ENCODE measurements around the gene NUP93.
"Not testable (repeated sequence)": the region's sequence is repeated elsewhere in the genome, so short reads cannot be mapped to it uniquely, and the experiment has no call there.

Gene NUP93

GRCh38 chr16:56775162-56775561 is 45.2 kb downstream of the NUP93 start:
- DNase-seq (ENCODE audit: low read depth in 2 of 2, low spot score in 1 of 2), result no peak

- no peak for DNase-seq (ENCODE audit: low read depth in 2 of 2, low spot score in 1 of 2)
Measured at GRCh38 chr16:56776562-56776961, 46.6 kb downstream of the NUP93 start.

- DNase-seq (ENCODE audit: low read depth in 2 of 2, low spot score in 1 of 2), result no peak
Measured at GRCh38 chr16:56777001-56777400, 47.1 kb downstream of the NUP93 start.

GRCh38 chr16:56777482-56777881 is 47.6 kb downstream of the NUP93 start:
- no peak for DNase-seq (ENCODE audit: low read depth in 2 of 2, low spot score in 1 of 2)

- DNase-seq (ENCODE audit: low read depth in 2 of 2, low spot score in 1 of 2), result no peak
Measured at GRCh38 chr16:56779906-56780305, 50.0 kb downstream of the NUP93 start.

GRCh38 chr16:56780646-56781045 is 50.7 kb downstream of the NUP93 start:
- no peak for DNase-seq (ENCODE audit: low read depth in 2 of 2, low spot score in 1 of 2)

GRCh38 chr16:56781528-56781961 is 51.6 kb downstream of the NUP93 start:
- DNase-seq (ENCODE audit: low read depth in 2 of 2, low spot score in 1 of 2), result no peak

- no peak for DNase-seq (ENCODE audit: low read depth in 2 of 2, low spot score in 1 of 2)
Measured at GRCh38 chr16:56783344-56783743, 53.4 kb downstream of the NUP93 start.

GRCh38 chr16:56785317-56785716 is 55.4 kb downstream of the NUP93 start:
- no peak for DNase-seq (ENCODE audit: low read depth in 2 of 2, low spot score in 1 of 2)

- no peak for DNase-seq (ENCODE audit: low read depth in 2 of 2, low spot score in 1 of 2)
Measured at GRCh38 chr16:56787167-56787566, 57.2 kb downstream of the NUP93 start.

- no peak for DNase-seq (ENCODE audit: low read depth in 2 of 2, low spot score in 1 of 2)
Measured at GRCh38 chr16:56788435-56788834, 58.5 kb downstream of the NUP93 start.

GRCh38 chr16:56789360-56789759 is 59.4 kb downstream of the NUP93 start:
- no peak for DNase-seq (ENCODE audit: low read depth in 2 of 2, low spot score in 1 of 2)

- DNase-seq (ENCODE audit: low read depth in 2 of 2, low spot score in 1 of 2), result no peak
Measured at GRCh38 chr16:56792967-56793366, 63.0 kb downstream of the NUP93 start.

GRCh38 chr16:56793492-56793891 is 63.6 kb downstream of the NUP93 start:
- DNase-seq (ENCODE audit: low read depth in 2 of 2, low spot score in 1 of 2), result no peak

- DNase-seq (ENCODE audit: low read depth in 2 of 2, low spot score in 1 of 2), result no peak
Measured at GRCh38 chr16:56795011-56795410, 65.1 kb downstream of the NUP93 start.

GRCh38 chr16:56797038-56797437 is 67.1 kb downstream of the NUP93 start:
- not testable (repeated sequence) for DNase-seq (ENCODE audit: low read depth in 2 of 2, low spot score in 1 of 2)

- DNase-seq (ENCODE audit: low read depth in 2 of 2, low spot score in 1 of 2), result no peak
Measured at GRCh38 chr16:56797861-56798260, 67.9 kb downstream of the NUP93 start.

- no peak for DNase-seq (ENCODE audit: low read depth in 2 of 2, low spot score in 1 of 2)
Measured at GRCh38 chr16:56798955-56799354, 69.0 kb downstream of the NUP93 start.

GRCh38 chr16:56800355-56800754 is 70.4 kb downstream of the NUP93 start:
- DNase-seq (ENCODE audit: low read depth in 2 of 2, low spot score in 1 of 2), result no peak

GRCh38 chr16:56801762-56802161 is 71.8 kb downstream of the NUP93 start:
- DNase-seq (ENCODE audit: low read depth in 2 of 2, low spot score in 1 of 2), result no peak

- DNase-seq (ENCODE audit: low read depth in 2 of 2, low spot score in 1 of 2), result no peak
Measured at GRCh38 chr16:56807011-56807675, 77.2 kb downstream of the NUP93 start.

GRCh38 chr16:56807676-56808067 is 77.7 kb downstream of the NUP93 start:
- not testable (repeated sequence) for DNase-seq (ENCODE audit: low read depth in 2 of 2, low spot score in 1 of 2)

- no peak for DNase-seq (ENCODE audit: low read depth in 2 of 2, low spot score in 1 of 2)
Measured at GRCh38 chr16:56810954-56811353, 81.0 kb downstream of the NUP93 start.

All from stimulated activated CD8-positive, alpha-beta memory T cell treated with anti-CD3 and anti-CD28 coated beads, Interleukin-4, amount 100 ng/mL, for 1 hour (primary cell).